H1 (cell line): ENCODE measurements around the gene BSN. TPM values are rescaled to one million over a fixed set of nuclear protein-coding genes. Genes with fewer than 3 reads are reported as not detected.

Experiments used
- CTCF ChIA-PET: fragments of 300-600 bp; sonication (Branson Sonifier 250); formaldehyde crosslinking; loops from one replicate; lab custom pipeline; 2021; ENCODE audit not compliant: partially characterized antibody; lab: Charles Lee
- POLR2A ChIA-PET: fragments of 300-600 bp; sonication (Branson Sonifier 250); formaldehyde crosslinking; loops from one replicate; lab custom pipeline; 2021; ENCODE audit warnings: inconsistent platforms; ENCODE audit not compliant: partially characterized antibody; lab: Charles Lee
- DNase-seq, 2 experiments: peaks; one replicate each; pipeline versions ENCODE4 v3.0.0 to v3.0.0-alpha.2; 2010 to 2022; ENCODE audit warnings: low spot score in 2 of 2, low read depth in 1 of 2, mixed read lengths in 1 of 2
- FAIRE-seq: peaks from 2 replicates; lab custom pipeline; 2011; peaks lifted over from hg19 to GRCh38; lab: Jason Lieb, UNC
- H2AFZ ChIP-seq: 2 replicates; pipeline ENCODE4 v1.8.1; 2012; ENCODE audit warnings: low read length, inconsistent platforms
- H2AK5ac ChIP-seq: 2 replicates; pipeline ENCODE4 v1.6.1; 2013; ENCODE audit warnings: low read depth, low read length
- H2BK120ac ChIP-seq: replicated peaks from 2 replicates; pipeline ENCODE3; 2013; ENCODE audit warnings: low read depth, low read length, inconsistent platforms
- H2BK12ac ChIP-seq: 2 replicates; pipeline ENCODE4 v1.6.1; 2013; ENCODE audit warnings: low read depth, low read length
- H2BK15ac ChIP-seq: 2 replicates; pipeline ENCODE4 v1.6.1; 2013; ENCODE audit warnings: low read length
- H2BK20ac ChIP-seq: 2 replicates; pipeline ENCODE4 v1.6.1; 2013; ENCODE audit warnings: low read length
- H2BK5ac ChIP-seq: 2 replicates; pipeline ENCODE4 v1.6.1; 2013; ENCODE audit warnings: low read depth, low read length
- H3K14ac ChIP-seq: 2 replicates; pipeline ENCODE4 v1.6.1; 2013; ENCODE audit warnings: inconsistent platforms; ENCODE audit not compliant: insufficient read length
- H3K18ac ChIP-seq: 2 replicates; pipeline ENCODE4 v1.6.1; 2013; ENCODE audit warnings: low read length; ENCODE audit errors: extremely low read depth
- H3K23ac ChIP-seq: 2 replicates; pipeline ENCODE4 v1.6.1; 2013; ENCODE audit warnings: inconsistent platforms; ENCODE audit not compliant: insufficient read length
- H3K23me2 ChIP-seq: 2 replicates; pipeline ENCODE4 v1.6.1; 2013; ENCODE audit warnings: low read depth, low read length
- H3K27ac ChIP-seq: 2 replicates; pipeline ENCODE4 v1.6.1; 2011; ENCODE audit warnings: low read depth, low read length, inconsistent platforms
- H3K27me3 ChIP-seq, 4 experiments: replicated peaks in 1 of 4; 1 replicate in 1 of 4; 2 replicates in 3 of 4; pipeline versions ENCODE4 v1.6.1 to v1.8.1; 2011 to 2013; ENCODE audit warnings: low read length in 3 of 4, mild to moderate bottlenecking in 3 of 4, inconsistent platforms in 2 of 4, mixed read lengths in 2 of 4, moderate library complexity in 1 of 4; ENCODE audit not compliant: control insufficient read depth in 3 of 4, insufficient read depth in 3 of 4; ENCODE audit errors: extremely low read depth in 1 of 4
- H3K36me3 ChIP-seq, 4 experiments: 2 replicates each; pipeline versions ENCODE4 v1.6.1 to v1.8.1; 2011 to 2013; ENCODE audit warnings: mild to moderate bottlenecking in 4 of 4, low read length in 3 of 4, moderate library complexity in 2 of 4, control low read depth in 1 of 4, inconsistent platforms in 1 of 4; ENCODE audit not compliant: insufficient read depth in 4 of 4, control insufficient read depth in 2 of 4
- H3K4ac ChIP-seq: replicated peaks from 2 replicates; pipeline ENCODE3; 2013; ENCODE audit warnings: low read length, low read depth, mixed read lengths, inconsistent platforms; ENCODE audit not compliant: insufficient read length
- H3K4me1 ChIP-seq, 4 experiments: replicated peaks in 1 of 4; 1 replicate in 1 of 4; 2 replicates in 3 of 4; pipeline versions ENCODE4 v1.6.1 to v1.8.1; 2011 to 2013; ENCODE audit warnings: low read length in 3 of 4, inconsistent platforms in 2 of 4, mixed read lengths in 1 of 4; ENCODE audit not compliant: insufficient read depth in 4 of 4, control insufficient read depth in 3 of 4
- H3K4me2 ChIP-seq, 2 experiments: 2 replicates each; pipeline versions ENCODE4 v1.6.1 to v1.8.1; 2011 to 2013; ENCODE audit warnings: low read depth in 2 of 2, low read length in 2 of 2, control low read depth in 1 of 2, inconsistent platforms in 1 of 2, mild to moderate bottlenecking in 1 of 2; ENCODE audit not compliant: insufficient read depth in 1 of 2
- H3K4me3 ChIP-seq, 4 experiments: fragments of 200-600, 300-600 bp in 1 of 4; sonication (generic), shearing (Covaris generic), sonication (Bioruptor Twin) in 1 of 4; 2 replicates each; pipeline versions ENCODE4 v1.5.1 to v1.8.1; 2011 to 2016; ENCODE audit warnings: low read length in 4 of 4, low read depth in 3 of 4, control low read depth in 2 of 4, inconsistent platforms in 2 of 4, mild to moderate bottlenecking in 2 of 4, mixed read lengths in 1 of 4, moderate library complexity in 1 of 4; ENCODE audit not compliant: insufficient read depth in 2 of 4; ENCODE audit errors: extremely low read depth in 1 of 4
- H3K56ac ChIP-seq: replicated peaks from 2 replicates; pipeline ENCODE3; 2013; ENCODE audit warnings: low read depth, mild to moderate bottlenecking, mixed read lengths, low read length, inconsistent platforms; ENCODE audit not compliant: insufficient read length
- H3K79me1 ChIP-seq: 2 replicates; pipeline ENCODE4 v1.6.1; 2013; ENCODE audit warnings: low read depth, low read length, control low read depth
- H3K79me2 ChIP-seq, 2 experiments: 2 replicates each; pipeline versions ENCODE4 v1.6.1 to v1.8.1; 2012 to 2013; ENCODE audit warnings: low read length in 2 of 2, mild to moderate bottlenecking in 2 of 2, inconsistent platforms in 1 of 2; ENCODE audit not compliant: insufficient read depth in 2 of 2, control insufficient read depth in 1 of 2
- H3K9ac ChIP-seq, 4 experiments: replicated peaks in 1 of 4; 1 replicate in 1 of 4; 2 replicates in 3 of 4; pipeline versions ENCODE4 v1.6.1 to v1.8.1; 2011 to 2013; ENCODE audit warnings: low read depth in 3 of 4, low read length in 3 of 4, control low read depth in 2 of 4, mild to moderate bottlenecking in 2 of 4, moderate library complexity in 2 of 4, inconsistent platforms in 1 of 4; ENCODE audit errors: extremely low read depth in 1 of 4
- H3K9me3 ChIP-seq, 2 experiments: 2 replicates each; pipeline versions ENCODE4 v1.6.1 to v1.8.1; 2012 to 2013; ENCODE audit warnings: mild to moderate bottlenecking in 2 of 2, moderate library complexity in 2 of 2, control low read depth in 1 of 2, inconsistent platforms in 1 of 2, low read depth in 1 of 2, low read length in 1 of 2, mixed read lengths in 1 of 2; ENCODE audit not compliant: insufficient read depth in 2 of 2
- H4K20me1 ChIP-seq, 2 experiments: replicated peaks in 1 of 2; 2 replicates each; pipeline versions ENCODE3 to v1.8.1; 2011 to 2013; ENCODE audit warnings: inconsistent platforms in 2 of 2, low read length in 2 of 2, mild to moderate bottlenecking in 1 of 2; ENCODE audit not compliant: insufficient read depth in 2 of 2, control insufficient read depth in 1 of 2
- H4K5ac ChIP-seq: 2 replicates; pipeline ENCODE4 v1.6.1; 2013; ENCODE audit warnings: low read length, low read depth, mixed read lengths, inconsistent platforms; ENCODE audit not compliant: insufficient read length
- H4K8ac ChIP-seq: 2 replicates; pipeline ENCODE4 v1.8.0; 2013; ENCODE audit warnings: mild to moderate bottlenecking, moderate library complexity, low read length, inconsistent platforms; ENCODE audit not compliant: insufficient read depth; ENCODE audit errors: extremely low read depth
- H4K91ac ChIP-seq: replicated peaks from 2 replicates; pipeline ENCODE3; 2013; ENCODE audit warnings: low read length, mixed read lengths, inconsistent platforms; ENCODE audit not compliant: insufficient read length
- BACH1 ChIP-seq: IDR thresholded peaks from 2 replicates; pipeline ENCODE4 v1.6.1; 2012; ENCODE audit warnings: low read length, improper control_type of control experiment
- BRCA1 ChIP-seq: IDR thresholded peaks from 2 replicates; pipeline ENCODE4 v1.6.1; 2012; ENCODE audit warnings: low read depth, low read length, improper control_type of control experiment
- CHD2 ChIP-seq: IDR thresholded peaks from 2 replicates; pipeline ENCODE4 v1.6.1; 2012; ENCODE audit warnings: low read length, improper control_type of control experiment
- EGR1 ChIP-seq: IDR thresholded peaks from 2 replicates; pipeline ENCODE4 v1.6.1; 2011; ENCODE audit warnings: low read depth, low read length, borderline replicate concordance
- JUN ChIP-seq: IDR thresholded peaks from 2 replicates; pipeline ENCODE4 v1.6.1; 2011; ENCODE audit warnings: low read depth, mild to moderate bottlenecking, improper control_type of control experiment, low read length
- MAFK ChIP-seq: IDR thresholded peaks from 2 replicates; pipeline ENCODE4 v1.6.1; 2012; ENCODE audit warnings: low read depth, mild to moderate bottlenecking, improper control_type of control experiment, low read length
- NANOG ChIP-seq: IDR thresholded peaks from 2 replicates; pipeline ENCODE4 v1.6.1; 2011; ENCODE audit warnings: low read length, low read depth, mild to moderate bottlenecking, inconsistent platforms; ENCODE audit not compliant: insufficient read depth, poor library complexity, severe bottlenecking
- RBBP5 ChIP-seq: IDR thresholded peaks from 2 replicates; pipeline ENCODE4 v1.7.1; 2012; ENCODE audit warnings: low read depth, mild to moderate bottlenecking, inconsistent platforms, low read length, moderate library complexity, borderline replicate concordance
- SIN3A ChIP-seq, 2 experiments: IDR thresholded peaks in 1 of 2; conservative IDR thresholded peaks in 1 of 2; 2 replicates each; pipeline ENCODE4 v1.6.1; 2011 to 2012; ENCODE audit warnings: low read length in 2 of 2, improper control_type of control experiment in 1 of 2, low read depth in 1 of 2, mild to moderate bottlenecking in 1 of 2
- SP1 ChIP-seq: IDR thresholded peaks from 2 replicates; pipeline ENCODE4 v1.6.1; 2011; ENCODE audit warnings: low read depth, low read length
- SP4 ChIP-seq: IDR thresholded peaks from 2 replicates; pipeline ENCODE4 v1.6.1; 2012; ENCODE audit warnings: low read length, inconsistent platforms
- TAF7 ChIP-seq: optimal IDR thresholded peaks from 2 replicates; pipeline ENCODE3; 2011; ENCODE audit warnings: low read depth, mild to moderate bottlenecking, inconsistent platforms, low read length, moderate library complexity, borderline replicate concordance
- TEAD4 ChIP-seq: IDR thresholded peaks from 2 replicates; pipeline ENCODE4 v1.6.1; 2012; ENCODE audit warnings: low read depth, low read length, inconsistent platforms, mixed read lengths
- ZNF274 ChIP-seq: IDR thresholded peaks from 2 replicates; pipeline ENCODE4 v1.7.0; 2012; ENCODE audit warnings: low read length, borderline replicate concordance; ENCODE audit errors: extremely low read depth
- polyA plus RNA-seq, 7 experiments: library from polyadenylated mRNA; depleted of rRNA in 3 of 7; stranded (reverse) in 5 of 7; unstranded in 2 of 7; fragments of >200 nt in 5 of 7; fragments of 200-250 nt in 2 of 7; gene quantifications; 1 replicate in 5 of 7; 2 replicates in 1 of 7; 4 replicates in 1 of 7; pipeline versions ENCODE4 v1.2.1 to v1.2.3, GENCODE V29; 2011 to 2013; ENCODE audit warnings: missing spikeins in 2 of 7, mixed read lengths in 2 of 7
- total RNA-seq: library from RNA; stranded (reverse); fragmentation: NEBNext Ultra II Directional; extraction: Animal tissue kit (Norgen Biotek cat#: 25700); gene quantifications from 2 replicates; pipeline ENCODE4 v1.2.1, GENCODE V29; 2021
- TF ChIP-seq, protein P1 (sequence below): IDR thresholded peaks from 2 replicates; pipeline ENCODE4 v1.6.1; 2011; ENCODE audit warnings: low read depth, mild to moderate bottlenecking, low read length; ENCODE audit not compliant: insufficient read depth

Gene BSN
- total and polyA plus RNA-seq, 2 of the 8 experiments (the other 6 are each of a cell fraction or from before 2014, with no cell fraction given), result 0.60 to 3.0 TPM

DNA sequence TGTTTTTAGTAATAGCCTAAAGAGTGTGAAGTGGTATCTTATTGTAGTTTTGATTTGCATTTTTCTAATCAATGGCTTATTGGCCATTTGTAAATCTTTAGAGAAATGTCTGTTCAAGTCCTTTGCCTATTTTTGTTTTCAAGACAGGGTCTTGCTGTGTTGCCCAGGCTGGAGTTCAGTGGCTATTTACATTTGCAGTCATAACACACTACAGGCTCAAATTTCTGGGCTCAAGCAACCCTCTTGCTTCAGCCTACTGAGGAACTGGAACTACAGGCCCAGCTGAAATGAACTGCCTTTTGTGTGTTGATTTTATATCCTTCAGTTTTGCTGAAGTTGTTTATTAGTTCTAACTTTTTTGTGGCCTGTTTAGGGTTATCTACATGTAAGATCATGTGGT lies 27.9 kb downstream of the BSN start:
- Histone ChIP-seq H3K4me2 (no peak overlapping the region), H2AK5ac (no peak overlapping the region), H3K79me1 (no peaks in the 10 kb centered on the region), H4K8ac (no peak overlapping the region), H4K20me1 (no peaks in the 10 kb centered on the region), H3K9ac (no peak overlapping the region), H2BK120ac (no peak overlapping the region), H3K14ac (no peak overlapping the region), H3K79me2 (no peaks in the 10 kb centered on the region), H3K23ac (no peak overlapping the region), H2BK5ac (no peak overlapping the region), H3K4me1 (no peaks in the 10 kb centered on the region), H3K27me3 (no peaks in the 10 kb centered on the region), H2BK20ac (no peak overlapping the region), H4K5ac (no peak overlapping the region), H3K27ac (no peak overlapping the region), H3K9me3 (no peaks in the 10 kb centered on the region), H3K18ac (no peak overlapping the region), H4K91ac (no peak overlapping the region), H3K36me3 (no peaks in the 10 kb centered on the region), H3K4ac (no peak overlapping the region), H2AFZ (no peak overlapping the region), H2BK15ac (no peak overlapping the region), H3K4me3 (no peak overlapping the region), H2BK12ac (no peak overlapping the region), H3K56ac (no peak overlapping the region), H3K23me2 (no peaks in the 10 kb centered on the region)
- ChIA-PET POLR2A (interaction anchor here (0.7 kb wide), 1 partner anchor 91 kb away, joined by 3 read pairs; no protein-coding TSS in a partner anchor), CTCF (interaction anchor here (1.1 to 1.9 kb wide), 3 partner anchors 19 to 133 kb away, joined by 3 to 5 read pairs (median 3); no protein-coding TSS in a partner anchor)
- DNase-seq (no peak), FAIRE-seq (no peak)
- TF ChIP-seq CHD2, result no peak
- TF ChIP-seq TAF7, result no peak
- no peak for TF ChIP-seq NANOG
- TF ChIP-seq, protein P1, sequence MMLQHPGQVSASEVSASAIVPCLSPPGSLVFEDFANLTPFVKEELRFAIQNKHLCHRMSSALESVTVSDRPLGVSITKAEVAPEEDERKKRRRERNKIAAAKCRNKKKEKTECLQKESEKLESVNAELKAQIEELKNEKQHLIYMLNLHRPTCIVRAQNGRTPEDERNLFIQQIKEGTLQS, result no peak
- TF ChIP-seq BACH1, result no peak
- no peak for TF ChIP-seq SIN3A (conservative IDR thresholded peaks at IDR 0.05 in 1 of 2, IDR thresholded peaks at IDR 0.05 in 1 of 2; ENCODE audit: low read depth in 1 of 2, low read length in 2 of 2)
- no peak for TF ChIP-seq SP4
- no peak for TF ChIP-seq RBBP5
- no peak for TF ChIP-seq MAFK
- TF ChIP-seq BRCA1, result no peak
- no peak for TF ChIP-seq ZNF274
- TF ChIP-seq EGR1, result no peak
- no peak for TF ChIP-seq JUN
- no peak for TF ChIP-seq SP1
- TF ChIP-seq TEAD4, result no peak
